DND-41 (cell line): ENCODE data around the gene CTSH.

Source experiments
- CTCF ChIP-seq: IDR thresholded peaks from 2 replicates; pipeline ENCODE4 v1.5.1; 2012; ENCODE audit warnings: borderline replicate concordance, low read length, moderate library complexity, mild to moderate bottlenecking; ENCODE audit not compliant: poor library complexity, severe bottlenecking; ENCODE audit errors: extremely low read depth
- EZH2 ChIP-seq: IDR thresholded peaks from 3 replicates; pipeline ENCODE4 v1.6.1; 2012; ENCODE audit warnings: borderline replicate concordance, low read depth, mild to moderate bottlenecking, moderate library complexity, low read length, inconsistent platforms; ENCODE audit not compliant: severe bottlenecking

GRCh38 chr15:78968539-78969271 lies 23.9 kb upstream of the CTSH start:
- TF ChIP-seq CTCF (no peak), EZH2 (no peak)
